Uterus (tissue), 2 donors: ENCODE results near the gene RRAS.

Source experiments
- POLR2A ChIP-seq, 2 donors: fragments of 450-650 bp; IDR thresholded peaks; one replicate each; pipeline ENCODE4 v1.6.1; 2016; ENCODE audit warnings: antibody characterized with exemption in 2 of 2, mild to moderate bottlenecking in 1 of 2, moderate library complexity in 1 of 2
- TF ChIP-seq, protein P1 (sequence below), 4 experiments: fragments of 200-600 bp in 2 of 4; fragments of 450-650 bp in 2 of 4; sonication (generic) in 2 of 4; IDR thresholded peaks; one replicate each; pipeline ENCODE4 v1.5.1; 2016 to 2019; ENCODE audit warnings: antibody characterized with exemption in 4 of 4, mild to moderate bottlenecking in 2 of 4, moderate library complexity in 1 of 4

DNA sequence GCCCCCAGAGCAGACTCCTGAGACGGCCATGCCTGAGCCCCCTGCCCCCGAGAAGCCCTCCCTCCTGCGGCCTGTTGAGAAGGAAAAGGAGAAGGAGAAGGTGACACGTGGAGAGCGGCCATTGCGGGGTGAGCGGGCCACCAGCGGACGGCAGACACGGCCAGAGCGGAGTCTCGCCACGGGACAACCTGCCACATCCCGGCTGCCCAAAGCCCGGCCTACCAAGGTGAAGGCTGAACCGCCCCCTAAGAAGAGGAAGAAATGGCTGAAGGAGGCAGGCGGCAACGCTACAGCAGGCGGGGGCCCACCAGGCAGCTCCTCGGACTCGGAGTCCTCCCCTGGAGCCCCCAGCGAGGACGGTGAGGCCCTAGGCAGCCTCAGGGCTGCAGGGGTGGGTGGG is 24.1 kb downstream of the RRAS start:
- TF ChIP-seq, protein P1, sequence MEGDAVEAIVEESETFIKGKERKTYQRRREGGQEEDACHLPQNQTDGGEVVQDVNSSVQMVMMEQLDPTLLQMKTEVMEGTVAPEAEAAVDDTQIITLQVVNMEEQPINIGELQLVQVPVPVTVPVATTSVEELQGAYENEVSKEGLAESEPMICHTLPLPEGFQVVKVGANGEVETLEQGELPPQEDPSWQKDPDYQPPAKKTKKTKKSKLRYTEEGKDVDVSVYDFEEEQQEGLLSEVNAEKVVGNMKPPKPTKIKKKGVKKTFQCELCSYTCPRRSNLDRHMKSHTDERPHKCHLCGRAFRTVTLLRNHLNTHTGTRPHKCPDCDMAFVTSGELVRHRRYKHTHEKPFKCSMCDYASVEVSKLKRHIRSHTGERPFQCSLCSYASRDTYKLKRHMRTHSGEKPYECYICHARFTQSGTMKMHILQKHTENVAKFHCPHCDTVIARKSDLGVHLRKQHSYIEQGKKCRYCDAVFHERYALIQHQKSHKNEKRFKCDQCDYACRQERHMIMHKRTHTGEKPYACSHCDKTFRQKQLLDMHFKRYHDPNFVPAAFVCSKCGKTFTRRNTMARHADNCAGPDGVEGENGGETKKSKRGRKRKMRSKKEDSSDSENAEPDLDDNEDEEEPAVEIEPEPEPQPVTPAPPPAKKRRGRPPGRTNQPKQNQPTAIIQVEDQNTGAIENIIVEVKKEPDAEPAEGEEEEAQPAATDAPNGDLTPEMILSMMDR (IDR thresholded peaks at IDR 0.05), result no peak
- TF ChIP-seq POLR2A (IDR thresholded peaks at IDR 0.05), result no peak
